Glomerular endothelial cell (primary cell): ENCODE measurements around the gene VWA1. TPM values are rescaled to one million over a fixed set of nuclear protein-coding genes. Genes with fewer than 3 reads are reported as not detected.
"Not testable (repeated sequence)": the region's sequence is repeated elsewhere in the genome, so short reads cannot be mapped to it uniquely, and the experiment has no call there.

Source experiments
- DNase-seq: peaks from one replicate; pipeline ENCODE4 v3.0.0-alpha.2; 2011; ENCODE audit warnings: low read depth, low spot score; ENCODE audit errors: extremely low read depth
- total RNA-seq: library from RNA; depleted of rRNA; stranded (reverse); fragments of >200 nt; gene quantifications from 2 replicates; pipeline ENCODE4 v1.2.3, GENCODE V29; 2015

Gene VWA1
- total RNA-seq, 1 donor from 2014 or later, result 34.8 TPM

GRCh38 chr1:1480488-1480867, 45.0 kb downstream of the VWA1 start:
- not testable (repeated sequence) for DNase-seq

DNA sequence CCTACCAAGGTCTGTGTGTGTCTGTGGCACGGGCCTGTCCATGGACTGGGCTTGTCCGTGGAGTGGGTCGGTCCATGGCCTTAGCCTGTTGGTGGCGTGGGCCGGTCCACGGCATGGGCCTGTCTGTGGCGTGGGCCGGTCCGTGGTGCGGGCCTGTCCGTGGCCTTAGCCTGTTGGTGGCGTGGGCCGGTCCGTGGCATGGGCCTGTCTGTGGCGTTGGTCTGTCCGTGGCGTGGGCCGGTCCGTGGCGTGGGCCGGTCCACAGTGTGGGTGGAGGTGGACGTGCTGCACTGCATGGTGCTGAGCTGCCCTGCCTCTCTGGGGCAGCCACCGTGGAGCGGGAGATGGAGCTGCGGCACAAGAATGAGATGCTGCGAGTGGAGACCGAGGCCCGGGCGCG, 46.3 kb downstream of the VWA1 start:
- DNase-seq, result not testable (repeated sequence)

DNA sequence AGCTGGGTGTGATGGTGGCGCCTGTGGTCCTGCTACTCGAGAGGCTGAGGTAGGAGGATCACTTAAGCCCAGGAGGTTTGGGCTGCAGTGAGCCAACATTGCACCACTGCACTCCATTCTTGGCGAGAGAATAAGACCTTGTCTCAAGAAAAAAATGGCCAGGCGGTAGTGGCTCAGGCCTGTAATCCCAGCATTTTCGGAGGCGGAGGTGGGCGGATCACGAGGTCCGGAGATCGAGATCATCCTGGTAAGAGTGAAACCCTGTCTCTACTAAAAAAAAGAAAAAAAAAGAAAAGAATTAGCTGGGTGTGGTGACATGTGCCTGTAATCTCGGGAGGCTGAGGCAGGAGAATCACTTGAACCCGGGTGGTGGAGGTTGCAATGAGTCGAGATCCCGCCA, 47.4 kb downstream of the VWA1 start:
- DNase-seq, result no peak

GRCh38 chr1:1483714-1484113, 48.2 kb downstream of the VWA1 start:
- no peak for DNase-seq

DNA sequence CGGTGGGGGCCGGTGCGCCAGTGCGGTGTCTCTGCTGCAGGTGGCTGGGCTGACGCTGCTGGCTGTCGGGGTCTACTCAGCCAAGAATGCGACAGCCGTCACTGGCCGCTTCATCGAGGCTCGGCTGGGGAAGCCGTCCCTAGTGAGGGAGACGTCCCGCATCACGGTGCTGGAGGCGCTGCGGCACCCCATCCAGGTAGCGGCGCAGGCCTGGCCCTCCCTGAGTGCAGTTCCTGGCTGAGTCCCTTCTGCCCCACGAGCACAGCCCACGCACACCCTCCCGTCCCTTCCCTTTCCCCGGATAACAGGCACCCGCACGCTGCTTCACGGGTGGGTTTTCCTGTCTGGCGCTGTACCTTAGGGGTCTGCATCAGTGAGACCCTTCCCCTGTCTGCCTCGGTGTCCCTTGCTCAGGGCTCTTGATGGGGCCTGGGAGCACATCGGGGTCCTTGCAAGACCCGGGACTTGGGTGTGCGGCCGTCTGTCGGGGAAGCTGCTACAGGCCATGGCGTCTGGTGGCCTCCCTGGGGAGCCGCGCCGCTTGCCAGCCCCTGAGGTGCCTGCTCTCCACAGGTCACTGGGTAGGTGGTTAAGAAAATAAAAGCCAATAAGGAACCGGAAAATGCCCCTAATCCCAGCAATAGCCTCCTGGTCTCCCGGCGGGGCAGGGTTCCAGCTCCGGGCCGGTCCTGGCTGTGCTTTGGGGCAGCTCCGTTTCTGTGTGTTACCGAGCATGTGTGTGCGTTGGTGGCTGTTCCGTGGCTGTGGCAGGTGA, 49.7 kb downstream of the VWA1 start:
- DNase-seq, result not testable (repeated sequence)

- DNase-seq, result not testable (repeated sequence)
These were observed 50.3 kb downstream of the VWA1 start for GRCh38 chr1:1485755-1486317.

DNA sequence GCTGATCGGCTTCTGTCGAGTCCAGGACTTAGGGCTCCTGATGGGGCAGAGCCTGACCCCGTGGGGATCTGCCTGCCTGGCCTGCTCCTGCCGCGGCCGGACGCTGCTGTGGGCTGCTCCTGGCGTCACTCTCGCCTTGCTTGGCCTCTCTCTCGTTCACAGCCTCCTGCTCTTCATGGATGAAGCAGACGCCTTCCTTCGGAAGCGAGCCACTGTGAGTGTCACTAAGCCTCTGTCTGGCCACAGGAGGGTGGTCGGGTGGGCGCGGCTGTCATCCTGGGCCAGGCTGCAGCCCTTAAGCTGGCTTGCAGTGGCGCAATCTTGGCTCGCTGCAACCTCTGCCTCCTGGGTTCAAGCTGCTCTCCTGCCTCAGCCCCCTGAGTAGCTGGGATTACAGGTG, 52.2 kb downstream of the VWA1 start:
- no peak for DNase-seq

DNA sequence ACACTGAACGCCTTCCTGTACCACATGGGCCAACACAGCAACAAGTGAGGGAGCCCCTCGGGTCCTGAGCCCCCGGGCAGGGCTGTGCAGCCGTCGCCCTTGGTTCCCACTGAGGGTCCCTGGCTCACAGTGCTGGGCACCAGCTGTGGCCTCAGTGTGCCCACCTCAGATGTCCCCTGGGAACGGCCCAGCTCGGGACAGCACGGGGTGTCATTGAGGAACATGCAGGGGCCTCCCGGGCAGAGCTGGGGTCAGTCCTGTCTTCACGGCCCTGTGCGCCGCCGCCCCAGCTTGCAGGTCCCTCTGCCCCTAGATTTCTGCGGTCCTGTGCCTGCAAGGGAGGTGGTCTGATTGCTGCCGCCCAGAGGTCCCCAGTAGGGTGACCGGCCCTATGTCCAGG, 53.7 kb downstream of the VWA1 start:
- no peak for DNase-seq

DNA sequence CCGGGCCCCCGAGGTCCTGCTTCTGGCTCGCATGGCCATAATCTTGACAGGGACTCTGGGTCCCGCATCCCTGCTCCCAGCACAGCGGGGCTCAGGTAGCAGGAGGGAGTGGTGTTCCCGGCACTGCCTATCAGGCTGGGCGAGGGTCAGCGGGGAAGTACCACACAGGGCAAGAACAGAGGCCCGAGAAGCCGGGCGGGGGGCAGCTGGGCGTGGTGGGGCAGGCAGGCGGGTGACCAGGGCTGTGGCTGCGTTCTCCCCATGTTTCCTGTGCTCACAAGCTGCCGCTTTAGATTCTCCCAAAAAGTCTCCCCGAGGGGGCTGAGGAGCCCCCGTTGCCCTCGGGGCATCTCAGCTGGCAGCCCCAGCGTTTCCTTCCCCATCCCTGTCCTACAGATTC, 54.4 kb downstream of the VWA1 start:
- no peak for DNase-seq

GRCh38 chr1:1490633-1491230, 55.2 kb downstream of the VWA1 start:
- no peak for DNase-seq

GRCh38 chr1:1491601-1492000, 56.1 kb downstream of the VWA1 start:
- no peak for DNase-seq

Other genes with a start within 250 kb of the VWA1 start
- gene TNFRSF18, start 229.1 kb upstream of the VWA1 start, total RNA-seq, result 0.58 TPM in 1 of 2 replicates, not detected in the other
- 5.6 and 58.5 TPM in 2 replicates for gene TNFRSF4, start 221.5 kb upstream of the VWA1 start, total RNA-seq
- 272 and 308 TPM in 2 replicates for gene SDF4, start 203.7 kb upstream of the VWA1 start, total RNA-seq
- gene B3GALT6, start 203.5 kb upstream of the VWA1 start, total RNA-seq, result 47.9 and 63.4 TPM in 2 replicates
- gene C1QTNF12, start 189.0 kb upstream of the VWA1 start, total RNA-seq, result 0.76 and 1.7 TPM in 2 replicates
- gene UBE2J2, start 161.8 kb upstream of the VWA1 start, total RNA-seq, result 44.4 and 80.3 TPM in 2 replicates
- gene SCNN1D, start 155.3 kb upstream of the VWA1 start, total RNA-seq, result 0.34 and 1.4 TPM in 2 replicates
- 33.6 and 62.4 TPM in 2 replicates for gene ACAP3, start 127.8 kb upstream of the VWA1 start, total RNA-seq
- 32.1 and 36.2 TPM in 2 replicates for gene PUSL1, start 127.1 kb upstream of the VWA1 start, total RNA-seq
- 104 and 110 TPM in 2 replicates for gene INTS11, start 111.0 kb upstream of the VWA1 start, total RNA-seq
- gene CPTP, start 110.9 kb upstream of the VWA1 start, total RNA-seq, result 46.5 and 56.5 TPM in 2 replicates
- 0.35 TPM in 1 of 2 replicates, not detected in the other for gene TAS1R3, start 104.4 kb upstream of the VWA1 start, total RNA-seq
- gene DVL1, start 86.3 kb upstream of the VWA1 start, total RNA-seq, result 56.5 and 56.9 TPM in 2 replicates
- gene MXRA8, start 77.1 kb upstream of the VWA1 start, total RNA-seq, result 25.8 and 39.1 TPM in 2 replicates
- gene AURKAIP1, start 60.5 kb upstream of the VWA1 start, total RNA-seq, result 145 and 181 TPM in 2 replicates
- gene CCNL2, start 36.4 kb upstream of the VWA1 start, total RNA-seq, result 111 and 189 TPM in 2 replicates
- 125 and 128 TPM in 2 replicates for gene MRPL20, start 28.4 kb upstream of the VWA1 start, total RNA-seq
- 0.34 TPM in 1 of 2 replicates, not detected in the other for gene ANKRD65, start 14.4 kb upstream of the VWA1 start, total RNA-seq
- gene ATAD3C, start 14.0 kb downstream of the VWA1 start, total RNA-seq, result not detected in 2 replicates
- 22.6 and 37.5 TPM in 2 replicates for gene ATAD3B, start 36.1 kb downstream of the VWA1 start, total RNA-seq
- gene ATAD3A, start 76.5 kb downstream of the VWA1 start, total RNA-seq, result 48.3 and 54.5 TPM in 2 replicates
- gene TMEM240, start 104.9 kb downstream of the VWA1 start, total RNA-seq, result 1.7 and 3.4 TPM in 2 replicates
- gene SSU72, start 139.2 kb downstream of the VWA1 start, total RNA-seq, result 106 and 136 TPM in 2 replicates
- 5.2 and 9.9 TPM in 2 replicates for gene FNDC10, start 164.4 kb downstream of the VWA1 start, total RNA-seq
- 56.8 and 81.2 TPM in 2 replicates for gene MIB2, start 179.8 kb downstream of the VWA1 start, total RNA-seq
- 0.58 and 3.2 TPM in 2 replicates for gene MMP23B, start 196.5 kb downstream of the VWA1 start, total RNA-seq
- 13.5 and 24.3 TPM in 2 replicates for gene CDK11B, start 223.3 kb downstream of the VWA1 start, total RNA-seq